BLaER1 (cell line): ENCODE measurements around the gene TMEM259.
A peak's percentile ranks its signal among the peaks of the same experiment; 100 is the strongest.

Experiments used
- H3K27ac ChIP-seq: shearing (Covaris generic); formaldehyde crosslinking; 2 replicates; pipeline ENCODE4 v1.8.1; 2022
- H3K27me3 ChIP-seq: shearing (Covaris generic); formaldehyde crosslinking; 2 replicates; pipeline ENCODE4 v1.8.1; 2022
- H3K36me3 ChIP-seq: shearing (Covaris generic); formaldehyde crosslinking; 2 replicates; pipeline ENCODE4 v1.8.1; 2022
- H3K4me1 ChIP-seq: shearing (Covaris generic); formaldehyde crosslinking; 2 replicates; pipeline ENCODE4 v1.8.1; 2022
- H3K4me2 ChIP-seq: shearing (Covaris generic); formaldehyde crosslinking; 2 replicates; pipeline ENCODE4 v1.8.1; 2022
- H3K4me3 ChIP-seq: shearing (Covaris generic); formaldehyde crosslinking; 2 replicates; pipeline ENCODE4 v1.8.1; 2022
- H3K9ac ChIP-seq: shearing (Covaris generic); formaldehyde crosslinking; 2 replicates; pipeline ENCODE4 v1.8.1; 2022
- H3K9me3 ChIP-seq: shearing (Covaris generic); formaldehyde crosslinking; 2 replicates; pipeline ENCODE4 v1.8.1; 2022
- H4K20me1 ChIP-seq: shearing (Covaris generic); formaldehyde crosslinking; 2 replicates; pipeline ENCODE4 v1.8.1; 2022
- Cebpa-rat ChIP-seq: shearing (Covaris generic); IDR thresholded peaks from 2 replicates; pipeline ENCODE4 v1.8.1; 2022

TMEM259 gene

GRCh38 chr19:963486-963951 lies 57.4 kb downstream of the TMEM259 start:
- no peaks in the 10 kb centered on the region for H3K27me3 ChIP-seq

GRCh38 chr19:962683-963400 lies 58.1 kb downstream of the TMEM259 start:
- TF ChIP-seq Cebpa-rat = no peak
- Histone ChIP-seq H4K20me1 (peaks cover 21% of the 10 kb centered on the region), H3K27me3 (no peaks in the 10 kb centered on the region), H3K4me3 (no peak overlapping the region), H3K9ac (no peak overlapping the region), H3K36me3 (peaks cover 85% of the 10 kb centered on the region), H3K9me3 (peaks cover 4% of the 10 kb centered on the region; the same call in 1 of the 2 replicates), H3K4me1 (0 out of 2 replicates have a peak, but pooled peaks cover 6% of the 10 kb centered on the region), H3K27ac (no peak overlapping the region), H3K4me2 (no peak overlapping the region)

More at GRCh38 chr19:963486-963951, 57.4 kb downstream of the TMEM259 start:
- no peak overlapping the region for H3K4me2 ChIP-seq
- 0 out of 2 replicates have a peak, but pooled peaks cover 6% of the 10 kb centered on the region for H3K4me1 ChIP-seq
- no peak overlapping the region for H3K4me3 ChIP-seq
- H3K9ac ChIP-seq = no peak overlapping the region
- H3K36me3 ChIP-seq = peaks cover 90% of the 10 kb centered on the region
- no peak for TF ChIP-seq Cebpa-rat
- H4K20me1 ChIP-seq = peaks cover 21% of the 10 kb centered on the region
- H3K9me3 ChIP-seq = peaks cover 4% of the 10 kb centered on the region; the same call in 1 of the 2 replicates
- no peak overlapping the region for H3K27ac ChIP-seq

GRCh38 chr19:961866-962620 lies 58.9 kb downstream of the TMEM259 start:
- H3K36me3 ChIP-seq = peaks cover 78% of the 10 kb centered on the region
- peaks cover 4% of the 10 kb centered on the region; the same call in 1 of the 2 replicates for H3K9me3 ChIP-seq
- peaks cover 28% of the 10 kb centered on the region for H4K20me1 ChIP-seq
- H3K4me2 ChIP-seq = no peak overlapping the region
- H3K27ac ChIP-seq = no peak overlapping the region
- H3K27me3 ChIP-seq = no peaks in the 10 kb centered on the region
- 0 out of 2 replicates have a peak overlapping the region, but pooled peaks have one; percentile 19 for H3K9ac ChIP-seq
- H3K4me1 ChIP-seq = peaks cover 13% of the 10 kb centered on the region
- no peak for TF ChIP-seq Cebpa-rat
- H3K4me3 ChIP-seq = no peak overlapping the region

DNA sequence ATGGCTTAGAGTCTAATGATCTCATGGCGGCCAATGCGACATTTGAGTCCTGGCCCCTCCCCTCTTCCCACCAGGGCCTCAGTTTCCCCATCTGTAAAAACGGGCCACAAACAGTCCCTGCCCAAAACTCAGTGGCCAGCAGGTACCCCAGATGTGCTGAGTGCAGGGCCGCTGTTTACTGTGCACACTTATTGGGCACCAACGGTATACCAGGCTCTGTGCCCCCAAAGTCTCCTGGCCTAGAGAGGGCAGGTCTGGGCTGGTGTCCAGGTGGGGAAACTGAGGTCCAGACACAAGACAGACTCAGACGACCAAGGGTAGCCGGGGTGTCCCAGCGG lies 60.4 kb downstream of the TMEM259 start:
- H3K27ac ChIP-seq = no peak overlapping the region
- no peak overlapping the region for H3K4me2 ChIP-seq
- no peak overlapping the region for H3K9ac ChIP-seq
- peaks cover 25% of the 10 kb centered on the region for H3K4me1 ChIP-seq
- no peak for TF ChIP-seq Cebpa-rat
- peaks cover 39% of the 10 kb centered on the region for H4K20me1 ChIP-seq
- H3K9me3 ChIP-seq = peaks cover 4% of the 10 kb centered on the region; the same call in 1 of the 2 replicates
- no peaks in the 10 kb centered on the region for H3K27me3 ChIP-seq
- H3K4me3 ChIP-seq = no peak overlapping the region
- peaks cover 66% of the 10 kb centered on the region for H3K36me3 ChIP-seq

DNA sequence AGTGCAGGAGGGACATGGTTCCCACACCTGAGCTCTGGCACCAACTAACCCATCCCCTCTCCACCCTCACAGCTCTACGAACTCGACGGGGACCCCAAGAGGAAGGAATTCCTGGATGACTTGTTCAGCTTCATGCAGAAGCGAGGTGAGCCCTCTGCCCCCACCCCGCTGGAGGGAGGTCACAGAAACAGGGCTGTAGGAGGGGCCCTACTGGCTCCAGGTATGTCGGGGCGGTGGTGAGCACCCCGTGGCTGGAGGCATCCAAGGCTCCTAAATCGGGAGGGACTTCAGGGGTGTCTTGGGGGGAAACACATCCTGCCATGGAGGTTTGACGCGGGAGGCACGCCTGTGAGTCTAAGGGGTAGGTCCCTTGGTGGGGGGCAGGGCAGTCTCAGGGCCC lies 60.9 kb downstream of the TMEM259 start:
- Histone ChIP-seq H3K4me2 (no peak overlapping the region), H3K36me3 (peaks cover 60% of the 10 kb centered on the region), H3K4me3 (no peak overlapping the region)

More for the DNA sequence above, 60.9 kb downstream of the TMEM259 start:
- TF ChIP-seq Cebpa-rat = no peak
- H3K27me3 ChIP-seq = no peaks in the 10 kb centered on the region
- H3K9ac ChIP-seq = no peak overlapping the region
- H4K20me1 ChIP-seq = peaks cover 45% of the 10 kb centered on the region
- H3K4me1 ChIP-seq = peaks cover 31% of the 10 kb centered on the region
- peaks cover 4% of the 10 kb centered on the region; the same call in 1 of the 2 replicates for H3K9me3 ChIP-seq
- no peak overlapping the region for H3K27ac ChIP-seq
